Esophagus mucosa (tissue), 1 donor: ENCODE measurements around the gene TESK1. TPM values are rescaled to one million over a fixed set of nuclear protein-coding genes. Genes with fewer than 3 reads are reported as not detected.

Experiments
- ATAC-seq: fragments of 200-7000 bp; cut with Tn5 transposase; one replicate; pipeline ENCODE4 v1.9.1; 2020
- total RNA-seq: library from RNA; stranded (reverse); gene quantifications from one replicate; pipeline ENCODE4 v1.2.4, GENCODE V29; 2023
- donor health status: DM: yes; HTN: yes; CAD: no.

The TESK1 gene
- total RNA-seq, 1 donor from 2014 or later = 9.5 TPM

DNA sequence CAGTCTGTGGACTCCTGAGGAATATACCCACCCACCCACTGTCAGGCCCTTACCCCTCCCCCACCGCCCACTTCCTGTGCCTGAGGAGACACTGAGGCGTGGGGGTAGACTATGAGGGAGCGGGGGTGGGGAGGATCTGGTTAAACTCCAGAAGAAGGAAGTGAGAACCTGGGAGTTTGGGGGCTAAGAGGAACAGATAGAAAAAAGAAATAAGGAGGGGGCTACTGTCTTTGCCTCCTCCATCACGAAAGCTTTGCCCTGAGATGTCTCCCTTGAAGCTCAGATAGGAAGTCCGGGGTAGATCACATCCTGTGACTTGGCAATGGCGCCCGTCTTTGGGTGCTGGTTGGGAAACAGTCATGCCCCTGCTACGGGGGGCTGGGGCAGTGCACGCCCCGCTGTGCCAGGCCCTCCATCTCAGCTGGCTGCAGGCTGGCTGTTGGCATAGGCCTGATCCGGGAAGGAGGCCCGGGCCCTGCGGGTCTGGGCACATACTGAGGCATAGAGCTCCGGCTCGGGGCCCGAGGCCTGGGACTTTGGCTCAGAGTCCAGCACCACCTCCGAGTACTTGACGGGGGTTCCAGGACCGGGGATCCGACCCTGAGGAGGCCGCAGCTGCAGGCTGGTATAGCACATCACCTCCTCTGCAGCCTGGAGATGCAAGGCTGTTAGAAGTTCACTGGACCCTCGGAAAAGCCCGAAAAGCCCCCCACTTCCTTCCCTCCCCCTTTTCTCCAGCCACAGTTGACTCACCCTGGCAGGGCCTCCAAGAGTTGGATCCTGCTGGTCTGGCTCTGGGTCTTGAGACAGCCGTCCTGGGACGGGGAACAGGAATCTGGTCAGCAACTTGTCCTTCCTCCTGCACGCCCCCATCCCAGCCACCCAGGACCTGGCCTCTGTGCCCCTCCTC, 44.6 kb downstream of the TESK1 start:
- no peak for ATAC-seq

DNA sequence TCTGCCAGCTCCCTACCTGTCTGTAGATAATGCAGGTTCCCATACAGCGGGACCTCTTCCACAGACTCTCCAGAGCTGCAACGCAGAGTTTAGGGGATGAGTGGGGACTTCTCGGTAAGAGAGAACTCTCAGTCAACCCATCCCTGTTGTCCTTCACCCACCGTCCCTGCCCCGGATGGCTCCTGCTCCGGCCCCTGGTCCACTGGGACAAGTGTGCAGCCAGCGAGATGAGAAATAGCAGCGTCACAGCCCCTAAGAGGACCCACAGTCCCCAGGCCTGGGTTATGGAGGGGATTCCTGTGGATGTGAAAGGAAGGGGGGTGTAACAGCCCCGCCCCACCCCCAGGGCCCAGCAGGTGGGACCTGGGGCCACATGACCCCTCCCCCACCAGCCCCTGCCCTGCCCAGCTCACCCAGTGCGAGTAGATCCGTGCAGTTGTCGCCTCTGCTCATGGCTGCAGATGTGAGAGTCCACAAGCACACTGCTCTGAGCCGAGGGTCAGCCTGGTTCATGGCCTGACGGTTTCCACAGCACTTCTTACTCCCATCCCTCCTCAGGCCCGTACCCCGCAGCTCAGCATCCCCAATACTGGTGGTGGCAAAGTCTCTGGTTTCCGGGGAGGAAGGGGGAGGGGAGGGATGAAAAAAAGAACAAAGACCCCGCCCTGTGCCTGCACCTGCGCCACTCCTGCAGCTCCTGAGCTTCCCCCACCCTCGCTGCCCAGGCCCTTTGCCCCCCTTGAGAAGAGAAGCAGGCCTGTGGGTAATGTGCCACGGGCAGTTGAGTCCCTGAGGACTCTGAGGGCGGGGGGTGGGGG, 45.5 kb downstream of the TESK1 start, which contains the start of gene SIT1:
Gene SIT1, minus strand, starts transcription at position 591 of the 818 bp plus-strand sequence. Its CDS starts 78 bp downstream, at position 513.
- no peak for ATAC-seq

DNA sequence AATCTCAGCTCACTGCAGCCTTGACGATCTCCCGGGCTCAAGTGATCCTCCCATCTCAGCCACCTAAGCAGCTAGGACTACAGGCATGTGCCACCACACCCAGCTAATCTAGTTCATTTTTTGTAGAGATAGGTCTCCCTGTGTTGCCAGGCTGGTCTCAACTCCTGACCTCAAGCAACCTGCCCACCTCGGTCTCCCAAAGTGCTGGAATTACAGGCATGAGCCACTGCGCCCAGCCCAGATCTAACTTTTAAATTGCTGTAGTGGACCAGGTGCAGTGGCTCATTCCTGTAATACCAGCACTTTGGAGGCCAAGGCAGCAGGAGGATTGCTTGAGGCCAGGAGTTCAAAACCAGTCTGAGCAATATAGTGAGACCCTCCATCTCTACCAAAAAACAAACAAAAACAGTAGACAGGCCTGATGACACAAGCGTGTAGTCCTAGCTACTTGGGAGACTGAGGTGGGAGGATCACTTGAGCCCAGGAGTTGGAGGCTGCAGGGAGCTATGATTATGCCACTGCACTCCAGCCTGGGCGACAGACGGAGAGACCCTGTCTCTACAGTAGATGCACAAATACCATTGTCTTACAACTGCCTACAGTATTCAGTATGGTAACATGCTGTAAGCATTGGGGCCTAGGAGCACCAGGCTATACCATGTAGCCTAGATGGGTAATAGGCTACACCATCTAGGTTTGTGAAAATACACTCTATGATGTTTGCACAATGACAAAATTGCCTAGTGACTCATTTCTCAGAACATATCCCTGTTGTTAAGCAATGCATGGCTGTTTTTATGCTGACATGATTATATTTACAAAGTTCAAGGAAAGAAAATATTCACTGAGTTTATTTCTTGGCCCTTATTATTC, 47.1 kb downstream of the TESK1 start:
- peak; percentile 53 for ATAC-seq

DNA sequence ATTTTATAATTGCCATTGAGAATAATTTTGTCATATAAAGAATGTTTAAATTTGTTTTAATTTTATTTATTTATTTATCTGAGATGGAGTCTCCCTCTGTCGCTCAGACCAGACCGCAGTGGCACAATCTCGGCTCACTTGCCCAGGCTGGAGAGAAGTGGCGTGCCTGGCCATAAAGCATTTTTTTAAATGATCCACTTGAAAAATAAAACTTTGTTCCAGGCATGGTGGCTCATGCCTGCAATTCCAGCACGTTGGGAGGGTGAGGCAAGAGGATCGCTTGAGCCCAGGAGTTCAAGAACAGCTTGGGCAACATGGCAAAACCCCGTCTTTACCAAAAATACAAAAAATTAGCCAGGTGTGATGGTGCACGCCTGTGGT, 47.8 kb downstream of the TESK1 start:
- no peak for ATAC-seq

DNA sequence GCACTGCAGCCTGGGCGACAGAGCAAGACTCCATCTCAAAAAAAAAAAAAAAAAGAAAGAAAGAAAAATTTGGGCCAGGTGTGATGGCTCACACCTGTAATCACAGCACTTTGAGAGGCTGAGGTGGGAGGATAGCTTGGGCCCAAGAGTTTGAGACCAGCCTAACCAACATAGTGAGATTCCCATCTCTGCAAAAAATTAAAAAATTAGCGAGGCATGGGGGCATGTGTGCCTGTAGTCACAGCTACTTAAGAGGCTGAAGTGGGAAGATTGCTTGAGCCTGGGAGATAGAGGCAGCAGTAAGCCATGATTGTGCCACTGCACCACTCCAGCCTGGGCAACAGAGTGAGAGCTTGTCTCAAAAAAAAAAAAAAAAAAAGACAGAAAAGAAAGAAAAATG, 48.5 kb downstream of the TESK1 start:
- ATAC-seq = no peak

DNA sequence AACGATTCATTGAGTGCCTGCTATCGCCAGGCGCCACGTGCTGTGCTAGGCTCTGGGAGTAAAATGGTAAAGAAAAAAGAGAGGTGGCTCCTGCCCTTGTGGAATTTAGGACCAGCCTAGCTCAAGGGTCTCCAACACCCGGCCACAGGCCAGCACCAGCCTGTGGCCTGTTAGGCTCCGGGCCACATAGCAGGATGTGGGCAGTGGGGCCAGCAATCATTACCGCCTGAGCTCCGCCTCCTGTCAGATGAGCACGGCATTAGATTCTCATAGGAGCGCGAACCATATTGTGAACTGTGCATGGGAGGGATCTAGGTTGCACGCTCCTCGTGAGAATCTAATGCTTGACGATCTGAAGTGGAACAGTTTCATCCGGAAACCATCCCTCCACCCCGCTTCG, 51.3 kb downstream of the TESK1 start:
- no peak for ATAC-seq

DNA sequence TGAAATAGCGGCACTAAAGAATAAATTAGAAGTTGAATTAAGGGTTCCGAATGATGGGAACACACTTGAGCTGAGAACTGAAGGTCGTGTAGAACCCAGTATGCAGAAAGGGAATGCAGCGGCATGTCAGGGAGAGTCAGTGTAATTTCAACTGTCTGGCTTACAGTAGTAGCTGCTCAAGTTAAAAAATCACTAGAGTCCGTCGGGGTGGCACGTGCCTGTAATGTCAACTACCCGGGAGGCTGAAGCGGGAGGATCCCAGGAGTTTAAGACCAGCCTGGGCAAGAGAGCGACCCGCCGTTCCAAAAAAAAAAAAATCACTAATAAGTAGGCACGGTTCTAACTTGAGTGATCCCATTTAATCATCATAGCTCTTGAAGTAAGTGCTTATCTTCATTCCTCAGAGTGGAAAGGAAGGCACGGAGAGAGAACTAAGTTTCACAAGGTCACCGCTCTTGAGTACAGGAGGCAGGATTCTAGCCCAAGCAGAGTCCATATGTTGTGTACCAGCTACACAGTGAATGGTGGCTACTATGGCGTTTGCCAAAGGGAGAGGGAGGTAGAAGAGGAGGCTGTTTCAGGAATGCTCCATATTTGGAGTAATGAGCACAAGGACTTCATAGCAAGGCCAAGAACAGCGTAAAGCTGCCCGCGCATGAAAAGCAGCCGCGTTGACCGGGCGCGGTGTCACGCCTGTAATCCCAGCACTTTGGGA, 51.9 kb downstream of the TESK1 start:
- ATAC-seq = peak; percentile 1

DNA sequence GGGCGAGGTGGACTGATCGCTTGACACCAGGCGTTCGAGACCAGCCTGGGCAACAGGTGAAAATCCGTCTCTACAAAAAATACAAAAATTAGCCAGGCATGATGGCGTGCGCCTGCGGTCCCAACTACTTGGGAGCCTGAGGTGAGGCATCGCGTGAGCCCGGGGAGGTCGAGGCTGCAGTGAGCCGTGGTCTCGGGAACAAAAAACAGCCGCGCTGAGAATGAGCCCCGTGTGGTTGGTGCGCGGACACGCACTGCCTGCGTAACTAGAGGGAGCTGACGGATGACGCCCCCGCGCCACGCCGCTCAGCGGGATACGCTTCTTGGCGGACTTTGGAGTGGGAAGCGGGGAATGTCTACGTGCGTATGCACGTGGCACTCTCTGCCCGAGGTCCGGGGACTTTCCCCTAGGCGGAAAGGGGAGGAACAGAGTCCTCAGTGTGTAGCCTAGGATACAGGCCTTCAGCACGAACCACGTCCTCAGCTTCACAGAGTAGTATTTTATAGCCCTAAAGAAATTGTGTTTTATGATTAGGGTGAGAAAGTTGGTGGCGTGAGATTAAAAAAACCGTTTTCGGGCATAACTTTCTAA, 52.6 kb downstream of the TESK1 start, which contains the start of gene RMRP:
Gene RMRP, minus strand, starts transcription at position 474 of the 591 bp plus-strand sequence.
- ATAC-seq = peak; percentile 98

DNA sequence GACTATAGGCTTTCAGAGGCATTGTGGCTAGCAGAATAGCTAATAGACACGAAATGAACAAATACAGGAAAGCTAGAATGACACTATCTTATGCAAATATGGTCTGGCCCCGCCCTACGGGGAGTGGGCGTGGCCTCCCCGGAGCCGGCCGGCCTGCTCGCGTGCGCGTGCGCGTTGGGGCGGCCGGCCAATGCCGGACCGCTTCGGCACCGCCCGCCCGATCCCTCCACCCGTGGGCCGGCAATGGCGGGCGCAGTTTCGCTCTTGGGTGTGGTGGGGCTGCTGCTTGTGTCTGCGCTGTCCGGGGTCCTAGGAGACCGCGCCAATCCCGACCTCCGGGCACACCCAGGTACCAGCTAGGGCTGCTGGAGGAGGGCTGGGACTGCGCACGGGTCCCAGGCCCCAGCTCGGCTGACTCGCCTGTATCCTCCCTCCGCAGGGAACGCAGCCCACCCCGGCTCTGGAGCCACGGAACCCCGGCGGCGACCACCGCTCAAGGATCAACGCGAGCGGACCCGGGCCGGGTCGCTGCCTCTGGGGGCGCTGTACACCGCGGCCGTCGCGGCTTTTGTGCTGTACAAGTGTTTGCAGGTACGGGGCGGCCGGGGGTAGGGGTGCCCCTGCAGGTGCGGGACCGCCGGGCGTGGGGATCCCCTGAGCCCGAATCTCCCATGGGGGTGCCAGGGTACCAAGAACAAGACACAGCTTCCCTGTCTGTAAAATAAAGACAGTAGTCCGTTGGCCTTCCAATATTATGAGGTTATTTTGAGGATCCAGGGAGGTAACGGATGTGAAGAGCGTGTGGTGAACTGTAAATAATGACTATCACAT, 53.3 kb downstream of the TESK1 start, which contains the start of gene CCDC107:
Gene CCDC107, plus strand, starts transcription at position 156 of the 831 bp plus-strand sequence. Its CDS starts 88 bp downstream, at position 244.
- ATAC-seq = peak; percentile 91

DNA sequence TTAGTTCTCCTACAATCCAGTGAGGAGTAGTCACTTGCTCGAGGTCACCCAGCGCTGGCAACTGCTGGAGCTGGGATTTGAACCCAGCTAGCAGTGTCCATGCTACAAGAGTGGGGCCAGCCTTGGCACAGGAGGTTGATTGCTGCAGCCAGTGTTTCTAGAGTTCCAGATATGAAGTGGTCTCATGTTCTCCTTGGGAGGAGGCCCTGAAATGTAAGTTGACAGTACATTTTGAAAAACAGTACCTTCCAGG, 53.8 kb downstream of the TESK1 start:
- no peak for ATAC-seq

DNA sequence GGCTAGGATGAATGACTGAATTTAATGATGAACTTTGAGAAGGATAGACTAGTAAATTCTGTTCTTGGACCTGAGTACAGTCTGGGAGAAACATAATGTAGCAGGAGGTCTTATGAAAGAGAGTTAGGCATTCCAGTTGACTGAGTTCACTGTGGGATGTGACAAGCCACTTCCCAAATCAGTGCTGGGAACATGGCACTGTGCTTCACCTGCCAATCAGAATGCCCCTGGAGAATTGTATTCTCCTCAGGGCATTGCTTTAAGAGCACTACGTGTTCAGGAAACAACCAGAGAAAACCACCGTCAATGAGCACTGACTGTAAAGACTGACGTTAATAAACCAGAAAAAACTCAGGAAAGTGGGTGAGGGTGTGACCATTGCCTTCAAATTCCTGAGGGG, 54.3 kb downstream of the TESK1 start:
- no peak for ATAC-seq

Other genes starting within 250 kb of the TESK1 start
- gene RUSC2, start 115.2 kb upstream of the TESK1 start, total RNA-seq = 4.7 TPM
- 0.52 TPM for gene CD72, start 13.2 kb downstream of the TESK1 start, total RNA-seq
- 0.44 TPM for gene SIT1, start 45.7 kb downstream of the TESK1 start, total RNA-seq
- gene RMRP, start 52.8 kb downstream of the TESK1 start, total RNA-seq = 5,550 TPM
- gene CCDC107, start 53.0 kb downstream of the TESK1 start, total RNA-seq = 7.9 TPM
- gene ARHGEF39, start 59.9 kb downstream of the TESK1 start, total RNA-seq = 2.4 TPM
- 1.6 TPM for gene CA9, start 68.7 kb downstream of the TESK1 start, total RNA-seq
- gene TPM2, start 84.7 kb downstream of the TESK1 start, total RNA-seq = 31.2 TPM
- 84.6 TPM for gene TLN1, start 126.9 kb downstream of the TESK1 start, total RNA-seq
- 15.1 TPM for gene CREB3, start 127.4 kb downstream of the TESK1 start, total RNA-seq
- 20.9 TPM for gene GBA2, start 144.0 kb downstream of the TESK1 start, total RNA-seq
- gene RGP1, start 144.0 kb downstream of the TESK1 start, total RNA-seq = 17.4 TPM
- gene MSMP, start 149.0 kb downstream of the TESK1 start, total RNA-seq = not detected
- gene NPR2, start 186.3 kb downstream of the TESK1 start, total RNA-seq = 1.3 TPM
- gene SPAG8, start 207.0 kb downstream of the TESK1 start, total RNA-seq = 0.20 TPM
- 30.2 TPM for gene HINT2, start 209.8 kb downstream of the TESK1 start, total RNA-seq
- gene FAM221B, start 223.5 kb downstream of the TESK1 start, total RNA-seq = not detected
- gene TMEM8B, start 224.0 kb downstream of the TESK1 start, total RNA-seq = 1.7 TPM